ENCODE results near the gene SPNS2.

SPNS2 gene

GRCh38 chr17:4506175-4506813 is 7.6 kb downstream of the SPNS2 start:
- DNase-seq, result no peak
- H3K27ac Mint-ChIP-seq, result no peak overlapping the region
- no peaks in the 10 kb centered on the region for H3K36me3 Mint-ChIP-seq (ENCODE audit: low read depth)
- H3K4me3 Mint-ChIP-seq, result no peak overlapping the region
- peaks cover 22% of the 10 kb centered on the region for H3K4me1 Mint-ChIP-seq
- no peaks in the 10 kb centered on the region for H3K9me3 Mint-ChIP-seq
- no peak for TF ChIP-seq CTCF (IDR thresholded peaks at IDR 0.05)
- H3K27me3 Mint-ChIP-seq (ENCODE audit: low read depth, poor library complexity), result peaks cover 61% of the 10 kb centered on the region

DNA sequence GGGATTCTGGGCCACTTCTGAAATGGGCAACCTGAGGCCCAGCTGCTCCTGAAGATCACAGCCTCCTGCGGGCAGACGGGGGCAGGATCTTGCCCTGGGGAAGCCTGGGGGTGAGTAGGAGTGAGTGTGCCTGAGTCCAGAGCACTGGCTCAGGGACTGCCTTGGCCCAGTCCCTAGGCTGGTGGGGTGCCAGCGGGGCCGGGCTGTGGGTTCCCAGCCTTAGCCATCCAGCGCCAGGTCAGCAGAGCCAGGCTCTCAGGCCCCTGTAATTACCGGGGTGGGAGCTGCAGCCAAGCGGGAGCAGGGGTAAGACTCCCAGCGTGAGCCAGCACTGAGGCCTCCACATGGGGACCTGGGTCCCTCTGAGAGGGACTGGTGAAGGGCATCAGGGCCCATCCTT is 8.2 kb downstream of the SPNS2 start:
- Mint-ChIP-seq H3K9me3 (no peaks in the 10 kb centered on the region), H3K4me3 (no peak overlapping the region), H3K27me3 (ENCODE audit: low read depth, poor library complexity) (peaks cover 55% of the 10 kb centered on the region), H3K4me1 (peaks cover 22% of the 10 kb centered on the region), H3K27ac (no peak overlapping the region), H3K36me3 (ENCODE audit: low read depth) (no peaks in the 10 kb centered on the region)
- no peak for DNase-seq
- no peak for TF ChIP-seq CTCF (IDR thresholded peaks at IDR 0.05)

DNA sequence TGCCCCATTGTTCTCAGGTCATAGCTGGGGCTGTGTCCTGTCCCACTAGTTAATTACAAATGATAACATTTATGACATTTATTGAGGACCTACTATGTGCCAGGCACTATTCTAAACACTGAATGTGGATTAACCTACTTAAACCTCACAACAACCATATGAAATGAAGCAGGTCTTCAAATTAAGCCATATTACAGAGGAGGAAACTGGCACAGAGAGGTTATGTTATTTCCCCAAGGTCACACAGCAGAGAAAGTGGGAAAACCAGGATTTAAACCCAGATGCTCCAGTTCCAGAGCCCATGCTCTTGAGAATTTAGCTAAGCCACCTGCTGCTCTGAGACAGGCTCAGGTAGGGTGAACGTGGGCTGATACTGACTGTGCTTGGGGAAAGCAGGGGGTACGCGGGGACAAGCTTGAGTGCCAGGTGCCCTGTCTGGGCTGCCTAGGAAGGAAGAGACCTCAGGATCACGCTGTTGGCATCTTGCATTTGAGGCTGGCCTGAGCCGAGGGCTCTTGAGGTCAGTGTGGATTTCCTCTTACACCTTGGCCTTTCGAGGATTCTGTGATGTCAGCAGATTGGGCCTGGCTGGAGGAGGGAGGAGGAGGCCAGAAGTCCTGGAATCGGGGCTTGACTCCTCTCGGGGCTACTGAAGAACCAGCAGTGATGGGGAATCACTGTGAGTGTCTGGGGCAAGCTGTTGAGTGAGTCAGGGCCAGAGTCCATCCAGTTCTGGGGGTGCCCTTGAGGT is 8.9 kb downstream of the SPNS2 start:
- no peak overlapping the region for H3K27ac Mint-ChIP-seq
- no peaks in the 10 kb centered on the region for H3K9me3 Mint-ChIP-seq
- no peak for DNase-seq
- peaks cover 50% of the 10 kb centered on the region for H3K27me3 Mint-ChIP-seq (ENCODE audit: low read depth, poor library complexity)
- no peak for TF ChIP-seq CTCF (IDR thresholded peaks at IDR 0.05)
- no peak overlapping the region for H3K4me3 Mint-ChIP-seq
- no peaks in the 10 kb centered on the region for H3K36me3 Mint-ChIP-seq (ENCODE audit: low read depth)
- H3K4me1 Mint-ChIP-seq, result peaks cover 22% of the 10 kb centered on the region

GRCh38 chr17:4508207-4508606 is 9.5 kb downstream of the SPNS2 start:
- Mint-ChIP-seq H3K27me3 (ENCODE audit: low read depth, poor library complexity) (peaks cover 46% of the 10 kb centered on the region), H3K4me3 (no peak overlapping the region), H3K27ac (no peak overlapping the region), H3K36me3 (ENCODE audit: low read depth) (no peaks in the 10 kb centered on the region), H3K9me3 (no peaks in the 10 kb centered on the region), H3K4me1 (peaks cover 28% of the 10 kb centered on the region)
- TF ChIP-seq CTCF (IDR thresholded peaks at IDR 0.05), result no peak
- no peak for DNase-seq

DNA sequence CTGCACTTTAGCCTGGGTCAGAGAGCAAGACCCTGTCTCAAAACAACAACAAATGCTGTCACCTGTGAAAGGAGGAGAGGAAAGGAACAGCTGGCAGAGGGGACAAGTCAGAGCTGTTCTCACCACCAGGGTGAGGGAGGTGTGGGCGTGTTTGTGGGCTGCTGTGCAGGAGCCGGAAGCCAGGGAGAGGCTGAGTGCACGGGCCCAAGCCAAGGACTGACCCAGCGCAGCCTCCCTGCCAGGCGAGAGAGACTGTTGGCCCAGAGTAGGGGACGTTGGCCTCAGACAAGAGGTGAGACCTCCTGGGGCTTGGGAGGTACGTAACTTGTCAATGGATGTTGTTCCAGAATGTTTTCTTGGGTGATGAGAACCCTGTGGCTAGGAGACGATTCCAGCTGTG is 10.7 kb downstream of the SPNS2 start:
- TF ChIP-seq CTCF (IDR thresholded peaks at IDR 0.05), result no peak
- H3K9me3 Mint-ChIP-seq, result no peaks in the 10 kb centered on the region
- peaks cover 37% of the 10 kb centered on the region for H3K4me1 Mint-ChIP-seq
- H3K27ac Mint-ChIP-seq, result no peak overlapping the region
- no peak overlapping the region for H3K4me3 Mint-ChIP-seq
- DNase-seq, result no peak
- peaks cover 34% of the 10 kb centered on the region for H3K27me3 Mint-ChIP-seq (ENCODE audit: low read depth, poor library complexity)
- H3K36me3 Mint-ChIP-seq (ENCODE audit: low read depth), result no peaks in the 10 kb centered on the region
